ENCODE results near the gene TUBAL3.

The TUBAL3 gene

GRCh38 chr10:5433182-5433581 lies 28.6 kb upstream of the TUBAL3 start:
- ChIA-PET POLR2A (no interaction called here), CTCF (interaction anchor here (0.7 to 4.5 kb wide), 17 partner anchors 8 to 619 kb away, joined by 3 to 39 read pairs (median 6); no protein-coding TSS in a partner anchor)
- no peak overlapping the region for H3K27ac ChIP-seq (ENCODE audit: extremely low read depth, low read depth, low read length)
- H3K9me3 ChIP-seq (ENCODE audit: control insufficient read depth, insufficient read depth, low read depth, low read length): no peaks in the 10 kb centered on the region
- H3K4me1 ChIP-seq (ENCODE audit: control insufficient read depth, insufficient read depth, low read length): no peaks in the 10 kb centered on the region
- no peak overlapping the region for H3K4me3 ChIP-seq (ENCODE audit: low read depth, low read length)
- TF ChIP-seq ZNF280C (tag by site-specific recombination; IDR thresholded peaks at IDR 0.05): no peak
- TF ChIP-seq SCRT1 (tag by site-specific recombination; IDR thresholded peaks at IDR 0.05; ENCODE audit: borderline replicate concordance): no peak
- no peak for TF ChIP-seq ZNF335 (tag by site-specific recombination; conservative IDR thresholded peaks at IDR 0.05)
- no peak for TF ChIP-seq ZNF785 (tag by site-specific recombination; IDR thresholded peaks at IDR 0.05)
- no peak for TF ChIP-seq ZNF248 (tag by site-specific recombination; IDR thresholded peaks at IDR 0.05)
- no peak for TF ChIP-seq ZNF114 (tag by site-specific recombination; IDR thresholded peaks at IDR 0.05)
- no peak for TF ChIP-seq ZNF416 (tag by site-specific recombination; IDR thresholded peaks at IDR 0.05)
- TF ChIP-seq ZBTB20 (tag by site-specific recombination; IDR thresholded peaks at IDR 0.05): no peak
- TF ChIP-seq ZNF530 (tag by site-specific recombination; IDR thresholded peaks at IDR 0.05; ENCODE audit: low read depth): no peak
- TF ChIP-seq, protein P1, sequence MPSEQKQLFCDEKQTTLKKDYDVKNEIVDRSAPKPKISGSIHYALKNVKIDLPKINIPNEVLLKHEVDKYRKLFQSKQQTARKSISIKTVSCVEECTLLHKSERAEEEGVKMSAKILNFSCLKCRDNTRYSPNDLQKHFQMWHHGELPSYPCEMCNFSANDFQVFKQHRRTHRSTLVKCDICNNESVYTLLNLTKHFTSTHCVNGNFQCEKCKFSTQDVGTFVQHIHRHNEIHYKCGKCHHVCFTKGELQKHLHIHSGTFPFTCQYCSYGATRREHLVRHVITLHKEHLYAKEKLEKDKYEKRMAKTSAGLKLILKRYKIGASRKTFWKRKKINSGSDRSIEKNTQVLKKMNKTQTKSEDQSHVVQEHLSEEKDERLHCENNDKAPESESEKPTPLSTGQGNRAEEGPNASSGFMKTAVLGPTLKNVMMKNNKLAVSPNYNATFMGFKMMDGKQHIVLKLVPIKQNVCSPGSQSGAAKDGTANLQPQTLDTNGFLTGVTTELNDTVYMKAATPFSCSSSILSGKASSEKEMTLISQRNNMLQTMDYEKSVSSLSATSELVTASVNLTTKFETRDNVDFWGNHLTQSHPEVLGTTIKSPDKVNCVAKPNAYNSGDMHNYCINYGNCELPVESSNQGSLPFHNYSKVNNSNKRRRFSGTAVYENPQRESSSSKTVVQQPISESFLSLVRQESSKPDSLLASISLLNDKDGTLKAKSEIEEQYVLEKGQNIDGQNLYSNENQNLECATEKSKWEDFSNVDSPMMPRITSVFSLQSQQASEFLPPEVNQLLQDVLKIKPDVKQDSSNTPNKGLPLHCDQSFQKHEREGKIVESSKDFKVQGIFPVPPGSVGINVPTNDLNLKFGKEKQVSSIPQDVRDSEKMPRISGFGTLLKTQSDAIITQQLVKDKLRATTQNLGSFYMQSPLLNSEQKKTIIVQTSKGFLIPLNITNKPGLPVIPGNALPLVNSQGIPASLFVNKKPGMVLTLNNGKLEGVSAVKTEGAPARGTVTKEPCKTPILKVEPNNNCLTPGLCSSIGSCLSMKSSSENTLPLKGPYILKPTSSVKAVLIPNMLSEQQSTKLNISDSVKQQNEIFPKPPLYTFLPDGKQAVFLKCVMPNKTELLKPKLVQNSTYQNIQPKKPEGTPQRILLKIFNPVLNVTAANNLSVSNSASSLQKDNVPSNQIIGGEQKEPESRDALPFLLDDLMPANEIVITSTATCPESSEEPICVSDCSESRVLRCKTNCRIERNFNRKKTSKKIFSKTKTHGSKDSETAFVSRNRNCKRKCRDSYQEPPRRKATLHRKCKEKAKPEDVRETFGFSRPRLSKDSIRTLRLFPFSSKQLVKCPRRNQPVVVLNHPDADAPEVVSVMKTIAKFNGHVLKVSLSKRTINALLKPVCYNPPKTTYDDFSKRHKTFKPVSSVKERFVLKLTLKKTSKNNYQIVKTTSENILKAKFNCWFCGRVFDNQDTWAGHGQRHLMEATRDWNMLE (tag by site-specific recombination; conservative IDR thresholded peaks at IDR 0.05; ENCODE audit: low read depth): no peak
- TF ChIP-seq ZNF513 (tag by site-specific recombination; IDR thresholded peaks at IDR 0.05): no peak
- TF ChIP-seq ZNF664 (tag by site-specific recombination; IDR thresholded peaks at IDR 0.05): no peak
- TF ChIP-seq, protein P2, sequence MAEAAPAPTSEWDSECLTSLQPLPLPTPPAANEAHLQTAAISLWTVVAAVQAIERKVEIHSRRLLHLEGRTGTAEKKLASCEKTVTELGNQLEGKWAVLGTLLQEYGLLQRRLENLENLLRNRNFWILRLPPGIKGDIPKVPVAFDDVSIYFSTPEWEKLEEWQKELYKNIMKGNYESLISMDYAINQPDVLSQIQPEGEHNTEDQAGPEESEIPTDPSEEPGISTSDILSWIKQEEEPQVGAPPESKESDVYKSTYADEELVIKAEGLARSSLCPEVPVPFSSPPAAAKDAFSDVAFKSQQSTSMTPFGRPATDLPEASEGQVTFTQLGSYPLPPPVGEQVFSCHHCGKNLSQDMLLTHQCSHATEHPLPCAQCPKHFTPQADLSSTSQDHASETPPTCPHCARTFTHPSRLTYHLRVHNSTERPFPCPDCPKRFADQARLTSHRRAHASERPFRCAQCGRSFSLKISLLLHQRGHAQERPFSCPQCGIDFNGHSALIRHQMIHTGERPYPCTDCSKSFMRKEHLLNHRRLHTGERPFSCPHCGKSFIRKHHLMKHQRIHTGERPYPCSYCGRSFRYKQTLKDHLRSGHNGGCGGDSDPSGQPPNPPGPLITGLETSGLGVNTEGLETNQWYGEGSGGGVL (tag by site-specific recombination; IDR thresholded peaks at IDR 0.05): no peak
- TF ChIP-seq ZNF548 (tag by site-specific recombination; IDR thresholded peaks at IDR 0.05): no peak
- TF ChIP-seq, protein P3, sequence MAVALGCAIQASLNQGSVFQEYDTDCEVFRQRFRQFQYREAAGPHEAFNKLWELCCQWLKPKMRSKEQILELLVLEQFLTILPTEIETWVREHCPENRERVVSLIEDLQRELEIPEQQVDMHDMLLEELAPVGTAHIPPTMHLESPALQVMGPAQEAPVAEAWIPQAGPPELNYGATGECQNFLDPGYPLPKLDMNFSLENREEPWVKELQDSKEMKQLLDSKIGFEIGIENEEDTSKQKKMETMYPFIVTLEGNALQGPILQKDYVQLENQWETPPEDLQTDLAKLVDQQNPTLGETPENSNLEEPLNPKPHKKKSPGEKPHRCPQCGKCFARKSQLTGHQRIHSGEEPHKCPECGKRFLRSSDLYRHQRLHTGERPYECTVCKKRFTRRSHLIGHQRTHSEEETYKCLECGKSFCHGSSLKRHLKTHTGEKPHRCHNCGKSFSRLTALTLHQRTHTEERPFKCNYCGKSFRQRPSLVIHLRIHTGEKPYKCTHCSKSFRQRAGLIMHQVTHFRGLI (tag by site-specific recombination; IDR thresholded peaks at IDR 0.05): no peak
- no peak for TF ChIP-seq EGR2 (tag by site-specific recombination; IDR thresholded peaks at IDR 0.05; ENCODE audit: low read depth)
- no peak for TF ChIP-seq ZNF184 (tag by site-specific recombination; IDR thresholded peaks at IDR 0.05)
- TF ChIP-seq ZNF561 (tag by site-specific recombination; IDR thresholded peaks at IDR 0.05; ENCODE audit: borderline replicate concordance): no peak
- no peak for TF ChIP-seq CTCF (tag by site-specific recombination; IDR thresholded peaks at IDR 0.05)
- peaks cover 14 to 31% of the 10 kb centered on the region in 2 experiments for H3K36me3 ChIP-seq (ENCODE audit: control insufficient read depth in 2 of 2, insufficient read depth in 1 of 2, low read length in 2 of 2)
